ENCODE data around the gene ZNF14. TPM values are rescaled to one million over a fixed set of nuclear protein-coding genes. Genes with fewer than 3 reads are reported as not detected.
"Not testable (repeated sequence)": the region's sequence is repeated elsewhere in the genome, so short reads cannot be mapped to it uniquely, and the experiment has no call there.

The ZNF14 gene
- total RNA-seq, 1 experiment from 2014 or later: 7.8 TPM

DNA sequence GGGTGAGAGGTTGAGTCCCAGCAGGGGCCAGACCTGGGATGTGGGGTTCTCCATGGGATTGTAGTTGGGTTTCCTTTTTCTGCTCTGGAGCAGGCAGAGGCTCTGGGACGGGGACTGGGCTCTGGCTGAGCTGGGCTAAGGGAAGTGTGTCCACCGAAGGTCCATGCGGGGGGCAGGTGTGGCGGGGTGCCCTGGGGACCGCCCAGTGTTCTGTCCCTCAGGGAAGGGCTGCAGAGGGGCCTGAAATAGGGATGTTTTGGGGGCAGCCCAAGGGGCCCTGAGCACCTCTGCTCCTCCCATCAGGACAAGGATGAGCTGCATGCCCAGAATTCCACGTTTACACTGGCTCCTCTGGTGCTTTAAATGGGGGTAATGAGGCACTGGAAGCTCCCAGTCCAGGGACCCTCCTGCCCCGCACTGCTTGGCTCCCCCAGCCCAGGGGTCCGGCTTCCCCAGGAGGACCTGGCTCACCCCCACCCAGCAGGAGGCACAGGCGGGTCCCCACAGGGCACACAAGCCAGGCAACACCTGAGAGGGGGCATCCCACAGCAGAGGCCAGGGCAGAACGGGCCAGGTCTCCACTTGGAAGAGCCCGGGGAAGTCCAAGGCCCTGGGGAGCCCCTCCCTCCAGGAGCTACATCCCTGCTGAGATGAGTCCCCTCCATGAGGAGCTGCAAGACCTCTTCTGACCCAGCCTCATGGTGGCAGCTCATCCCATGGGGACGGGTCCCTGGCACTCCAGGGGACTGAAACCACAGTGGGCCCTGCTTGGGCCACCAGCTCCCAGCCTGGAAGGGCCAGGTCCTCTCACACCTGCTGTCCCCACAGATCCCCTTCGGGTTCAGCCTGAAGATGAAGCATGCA is 14.7 kb upstream of the ZNF14 start:
- no peak for DNase-seq (ENCODE audit: low spot score)
- in situ Hi-C loops (cut with HindIII; ENCODE audit: low sequenced_read_pairs): no loop called here

DNA sequence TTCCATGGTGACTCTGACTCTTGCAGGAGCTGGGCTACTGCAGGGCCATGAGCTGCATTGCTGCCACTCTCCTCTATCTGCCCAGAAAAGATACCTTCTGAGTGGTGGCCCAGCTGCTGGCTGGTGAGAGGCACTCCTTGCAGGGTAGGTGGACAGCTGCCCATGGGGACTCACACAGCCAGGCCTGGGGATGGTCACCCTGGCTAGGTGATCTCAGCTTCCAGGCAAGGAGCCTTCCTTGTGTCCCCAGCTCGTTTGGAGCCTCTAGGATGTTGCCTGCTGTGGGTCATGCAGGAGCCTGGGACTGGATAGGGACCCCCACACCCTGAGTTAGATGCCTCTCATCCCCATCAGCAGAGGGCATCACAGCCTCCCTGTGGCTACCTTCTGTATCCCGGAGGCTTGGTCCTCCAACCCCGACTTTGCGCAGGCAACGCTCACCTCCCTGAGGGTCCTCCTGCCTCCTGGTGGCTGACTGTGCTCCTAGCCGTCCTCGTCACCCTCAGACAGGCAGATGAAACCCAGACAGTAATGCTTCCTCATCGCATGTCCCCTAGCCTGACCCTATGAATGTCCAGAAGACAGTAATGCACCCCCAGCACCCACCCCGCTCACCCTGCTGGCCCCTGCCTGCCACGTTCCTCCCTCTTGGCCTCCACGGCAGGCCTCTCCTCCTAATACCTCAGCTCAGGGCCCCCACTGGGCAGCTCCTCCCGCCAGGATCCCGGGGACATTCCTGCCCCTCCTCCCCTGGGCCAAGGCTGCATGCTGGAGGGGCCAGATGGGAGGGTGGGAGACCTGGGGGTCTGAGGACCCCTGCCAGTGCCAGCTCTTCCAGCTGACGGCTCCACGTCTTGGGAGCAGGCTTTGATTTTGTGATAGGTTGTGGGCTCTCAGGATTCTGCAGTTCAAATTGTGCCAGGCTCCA is 13.6 kb upstream of the ZNF14 start:
- in situ Hi-C loops (cut with HindIII; ENCODE audit: low sequenced_read_pairs): no loop called here
- no peak for DNase-seq (ENCODE audit: low spot score)

- in situ Hi-C loops (cut with HindIII; ENCODE audit: low sequenced_read_pairs): no loop called here
- DNase-seq (ENCODE audit: low spot score): no peak
Observed at GRCh38 chr19:19745496-19746285, 12.8 kb upstream of the ZNF14 start.

DNA sequence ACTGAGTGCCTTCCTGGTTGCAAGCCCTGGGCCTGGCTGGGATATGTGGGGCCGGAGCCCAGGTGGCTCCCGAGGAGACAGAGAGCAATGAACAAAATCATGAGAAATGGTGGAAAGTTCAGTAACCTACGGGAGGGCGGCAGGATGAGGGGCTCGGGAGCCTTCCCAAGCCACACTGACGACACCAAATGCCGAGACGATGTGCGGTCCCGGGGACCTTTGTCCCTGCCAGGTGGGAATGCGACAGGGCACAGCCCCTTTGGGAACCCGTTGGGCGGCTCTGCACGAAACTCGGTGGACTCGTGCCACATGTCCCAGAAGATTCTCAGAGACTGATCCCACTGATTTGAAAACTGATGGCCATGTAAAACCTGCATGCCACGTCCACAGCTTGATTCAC is 11.7 kb upstream of the ZNF14 start:
- no peak for DNase-seq (ENCODE audit: low spot score)
- in situ Hi-C loops (cut with HindIII; ENCODE audit: low sequenced_read_pairs): no loop called here

GRCh38 chr19:19743921-19744320 is 11.0 kb upstream of the ZNF14 start:
- in situ Hi-C loops (cut with HindIII; ENCODE audit: low sequenced_read_pairs); DNase-seq (ENCODE audit: low spot score): not testable (repeated sequence)

DNA sequence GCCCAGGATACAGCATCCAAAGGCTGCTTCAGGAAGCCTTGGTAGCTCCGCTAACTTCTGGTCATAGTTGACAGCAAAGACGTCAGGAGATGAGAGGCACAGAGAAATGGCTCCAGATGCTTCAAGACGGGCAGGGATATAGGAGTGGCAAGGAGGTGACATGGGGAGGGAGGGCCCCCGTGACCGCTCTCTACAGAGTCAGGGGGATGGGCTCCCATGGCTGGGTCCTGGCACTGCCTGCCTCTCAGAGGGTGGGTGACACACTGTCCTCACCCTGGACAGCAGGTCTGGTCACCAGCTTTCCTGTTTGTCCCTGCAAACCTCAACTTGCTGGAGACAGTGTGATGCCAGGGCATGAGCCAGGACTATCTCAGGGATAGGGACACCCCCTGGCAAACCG is 10.3 kb upstream of the ZNF14 start:
- DNase-seq (ENCODE audit: low spot score): no peak

GRCh38 chr19:19742773-19743172 is 9.9 kb upstream of the ZNF14 start:
- in situ Hi-C loops (cut with HindIII; ENCODE audit: low sequenced_read_pairs): no loop called here
- no peak for DNase-seq (ENCODE audit: low spot score)

More for the DNA sequence above, 10.3 kb upstream of the ZNF14 start:
- in situ Hi-C loops (cut with HindIII; ENCODE audit: low sequenced_read_pairs): no loop called here

GRCh38 chr19:19741184-19741583 is 8.3 kb upstream of the ZNF14 start:
- DNase-seq (ENCODE audit: low spot score): no peak

DNA sequence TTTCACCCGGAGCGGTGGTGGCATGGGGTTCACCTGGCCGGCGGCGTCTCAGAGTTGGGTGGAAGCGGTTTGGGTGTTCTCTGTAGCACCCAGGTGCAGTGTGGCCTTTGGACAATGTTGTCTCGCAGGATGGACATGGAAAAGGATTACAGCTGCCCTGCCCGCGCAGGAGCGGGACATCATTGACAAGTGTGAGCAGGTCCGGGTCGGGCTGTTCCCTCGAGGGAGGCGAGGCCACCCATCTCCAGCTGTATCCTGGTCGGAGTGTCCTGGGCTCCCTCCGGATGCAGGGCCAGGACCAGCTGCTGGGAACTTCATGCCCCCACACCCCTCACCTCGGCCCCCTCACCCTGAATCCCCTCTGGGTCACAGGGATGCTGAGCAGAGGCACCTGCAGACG is 7.8 kb upstream of the ZNF14 start:
- in situ Hi-C loops (cut with HindIII; ENCODE audit: low sequenced_read_pairs): no loop called here
- no peak for DNase-seq (ENCODE audit: low spot score)

More at GRCh38 chr19:19741184-19741583, 8.3 kb upstream of the ZNF14 start:
- in situ Hi-C loops (cut with HindIII; ENCODE audit: low sequenced_read_pairs): no loop called here

- no peak for DNase-seq (ENCODE audit: low spot score)
- in situ Hi-C loops (cut with HindIII; ENCODE audit: low sequenced_read_pairs): no loop called here
Observed at GRCh38 chr19:19738564-19738963, 5.7 kb upstream of the ZNF14 start.

GRCh38 chr19:19737559-19738332 is 4.8 kb upstream of the ZNF14 start:
- DNase-seq (ENCODE audit: low spot score): no peak

DNA sequence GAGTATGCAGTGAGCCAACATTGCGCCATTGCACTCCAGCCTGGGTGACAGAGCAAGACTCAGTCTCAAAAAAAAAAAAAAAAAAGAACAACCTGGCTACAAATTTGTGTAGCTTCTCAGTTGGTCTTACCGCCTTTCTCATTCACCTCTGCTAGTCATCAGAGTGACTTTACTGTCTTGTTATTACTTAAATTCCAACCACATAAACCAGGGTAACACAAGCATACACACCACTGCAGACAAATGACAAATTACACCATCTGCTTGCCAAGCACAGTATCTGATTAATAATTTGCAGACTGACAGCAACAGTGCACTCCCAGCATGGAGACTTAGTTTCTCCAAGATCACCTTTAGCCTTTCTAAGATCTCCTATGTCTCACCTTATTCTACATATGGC is 11.0 kb downstream of the ZNF14 start:
- no peak for DNase-seq (ENCODE audit: low spot score)
- in situ Hi-C loops (cut with HindIII; ENCODE audit: low sequenced_read_pairs): no loop called here

More at GRCh38 chr19:19737559-19738332, 4.8 kb upstream of the ZNF14 start:
- in situ Hi-C loops (cut with HindIII; ENCODE audit: low sequenced_read_pairs): no loop called here

DNA sequence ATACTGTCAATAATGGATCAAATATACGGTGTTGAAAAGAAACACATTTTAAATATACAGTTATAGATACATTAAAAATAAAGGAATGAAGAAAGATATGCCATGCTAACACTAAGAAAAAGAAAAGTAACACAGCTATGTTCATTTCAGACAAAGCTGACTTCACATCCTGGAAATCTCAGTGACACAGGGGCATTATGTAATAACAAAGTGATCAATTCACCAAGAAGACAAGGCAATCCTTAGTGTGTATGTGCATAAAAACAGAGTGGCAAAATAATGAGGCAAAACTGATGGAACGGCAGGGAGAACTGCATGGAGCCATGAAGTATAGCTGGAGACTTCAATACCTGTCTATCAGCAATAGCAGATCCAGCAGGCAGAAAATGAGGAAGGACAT is 13.1 kb downstream of the ZNF14 start:
- in situ Hi-C loops (cut with HindIII; ENCODE audit: low sequenced_read_pairs): no loop called here
- no peak for DNase-seq (ENCODE audit: low spot score)

DNA sequence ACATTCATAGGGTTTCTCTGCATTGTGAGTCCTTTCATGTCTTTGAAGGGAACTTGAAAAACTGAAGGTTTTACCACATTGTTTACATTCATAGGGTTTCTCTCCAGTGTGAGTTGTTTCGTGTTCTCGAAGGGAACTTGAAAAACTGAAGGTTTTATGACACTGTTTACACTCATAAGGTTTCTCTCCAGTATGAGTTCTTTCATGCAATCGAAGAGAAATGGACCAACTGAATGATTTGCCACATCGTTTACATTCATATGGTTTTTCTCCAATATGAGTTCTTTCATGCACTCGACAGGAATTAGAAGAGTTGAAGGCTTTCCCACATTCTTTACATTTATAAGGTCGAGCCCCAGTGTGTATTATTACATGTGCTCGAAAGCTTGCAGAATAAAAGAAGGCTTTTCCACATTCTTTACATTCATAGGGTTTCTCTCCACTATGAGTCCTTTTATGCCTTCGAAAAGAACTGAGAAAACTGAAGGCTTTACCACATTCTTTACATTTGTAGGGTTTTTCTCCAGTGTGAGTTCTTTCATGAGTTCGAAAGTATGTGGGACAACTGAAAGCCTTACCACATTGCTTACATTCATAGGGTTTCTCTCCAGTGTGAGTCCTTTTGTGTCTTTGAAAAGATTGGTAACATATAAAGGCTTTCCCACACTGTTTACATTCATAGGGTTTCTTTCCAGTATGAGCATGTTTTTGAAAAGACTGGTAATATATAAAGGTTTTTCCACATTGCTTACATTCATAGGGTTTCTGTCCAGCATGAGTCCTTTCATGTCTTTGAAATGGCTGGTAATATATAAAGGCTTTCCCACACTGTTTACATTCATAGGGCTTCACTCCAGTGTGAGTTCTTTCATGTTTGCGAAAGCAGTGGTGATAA is 20.7 kb downstream of the ZNF14 start:
- DNase-seq (ENCODE audit: low spot score): no peak
- in situ Hi-C loops (cut with HindIII; ENCODE audit: low sequenced_read_pairs): no loop called here

- DNase-seq (ENCODE audit: low spot score): no peak
- in situ Hi-C loops (cut with HindIII; ENCODE audit: low sequenced_read_pairs): no loop called here
Observed at GRCh38 chr19:19711306-19711933, 21.5 kb downstream of the ZNF14 start.

- DNase-seq (ENCODE audit: low spot score): no peak
- in situ Hi-C loops (cut with HindIII; ENCODE audit: low sequenced_read_pairs): no loop called here
Observed at GRCh38 chr19:19710506-19710905, 22.4 kb downstream of the ZNF14 start.

DNA sequence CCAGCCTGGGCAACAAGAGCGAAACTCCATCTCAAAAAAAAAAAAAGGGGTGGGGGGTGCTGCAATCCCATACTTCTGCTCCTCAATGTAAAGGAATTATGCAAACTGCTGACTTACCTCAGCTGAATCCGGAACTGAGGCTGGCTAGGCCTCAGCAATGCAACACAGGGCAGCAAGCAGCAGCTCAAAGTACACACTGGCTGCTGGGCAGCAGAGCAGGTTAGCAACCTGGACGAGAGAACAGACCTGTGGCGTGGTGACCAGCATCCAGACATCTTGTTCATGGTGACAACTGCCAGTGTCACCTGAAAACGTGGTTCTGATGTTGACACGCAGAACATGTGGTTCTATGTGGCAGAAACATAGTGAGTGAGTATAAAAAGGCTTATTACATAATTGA is 28.1 kb downstream of the ZNF14 start:
- no peak for DNase-seq (ENCODE audit: low spot score)

More for the DNA sequence above, 28.1 kb downstream of the ZNF14 start:
- in situ Hi-C loops (cut with HindIII; ENCODE audit: low sequenced_read_pairs): no loop called here
